ENCODE measurements around the gene TRIM24. TPM values are rescaled to one million over a fixed set of nuclear protein-coding genes. Genes with fewer than 3 reads are reported as not detected.

The TRIM24 gene
- total and polyA plus RNA-seq, 10 of the 15 experiments (the other 5 are each of a cell fraction or from before 2014, with no cell fraction given), result 4.6 to 23.5 (median 13.6) TPM

- no peaks in the 10 kb centered on the region for H4K20me1 ChIP-seq (ENCODE audit: control insufficient read depth, insufficient read depth)
- H3K27ac ChIP-seq (ENCODE audit: control insufficient read depth, insufficient read depth), result no peak overlapping the region
- H3K27me3 ChIP-seq (replicated peaks in 1 of 2; ENCODE audit: control insufficient read depth in 2 of 2, insufficient read depth in 2 of 2, low read length in 1 of 2), result no peaks in the 10 kb centered on the region
- TF ChIP-seq RAD21 (IDR thresholded peaks at IDR 0.05; ENCODE audit: insufficient read depth, low read depth, low read length), result no peak
- SMC1A ChIA-PET (ENCODE audit: uncharacterized antibody, unreplicated experiment), result no interaction called here
- no peaks in the 10 kb centered on the region; a peak in 1 of 4 replicates for H3K36me3 ChIP-seq (ENCODE audit: control insufficient read depth in 2 of 2, insufficient read depth in 2 of 2, low read length in 1 of 2)
- H3K9ac ChIP-seq (ENCODE audit: control insufficient read depth, insufficient read depth, low read length), result no peak overlapping the region
- intact Hi-C loops (cut with micrococcal nuclease; ENCODE audit: unreplicated experiment) (no loop called here), in situ Hi-C loops (cut with MboI) (no loop called here)
- no TSS peak for BruUV-seq (replicated peaks)
- no CpG with 5 or more reads among the region's 1 CpG for WGBS (ENCODE audit: insufficient coverage, insufficient replicate concordance, low lambda C conversion rate, missing lambda C conversion rate)
- H3K4me1 ChIP-seq (ENCODE audit: control insufficient read depth, insufficient read depth, low read length), result no peaks in the 10 kb centered on the region
- CTCF ChIA-PET, result no interaction called here
- POLR2A ChIA-PET, result no interaction called here
- RAD21 ChIA-PET (ENCODE audit: unreplicated experiment), result no interaction called here
- H3K4me2 ChIP-seq (ENCODE audit: control insufficient read depth, insufficient read depth), result no peak overlapping the region
- no peak for ATAC-seq
- no peaks in the 10 kb centered on the region for H3K9me3 ChIP-seq (replicated peaks; ENCODE audit: control insufficient read depth, insufficient read depth, low read length)
- no peak for DNase-seq (ENCODE audit: low read depth, low spot score)
- H3K4me3 ChIP-seq, result no peak overlapping the region
- H2AFZ ChIP-seq (ENCODE audit: control insufficient read depth, low read depth, low read length), result no peak overlapping the region
- H3K79me2 ChIP-seq (ENCODE audit: control insufficient read depth, insufficient read depth, low read length), result no peaks in the 10 kb centered on the region
- FAIRE-seq, result no peak
These were observed 130.1 kb downstream of the TRIM24 start for GRCh38 chr7:138590154-138590553.

DNA sequence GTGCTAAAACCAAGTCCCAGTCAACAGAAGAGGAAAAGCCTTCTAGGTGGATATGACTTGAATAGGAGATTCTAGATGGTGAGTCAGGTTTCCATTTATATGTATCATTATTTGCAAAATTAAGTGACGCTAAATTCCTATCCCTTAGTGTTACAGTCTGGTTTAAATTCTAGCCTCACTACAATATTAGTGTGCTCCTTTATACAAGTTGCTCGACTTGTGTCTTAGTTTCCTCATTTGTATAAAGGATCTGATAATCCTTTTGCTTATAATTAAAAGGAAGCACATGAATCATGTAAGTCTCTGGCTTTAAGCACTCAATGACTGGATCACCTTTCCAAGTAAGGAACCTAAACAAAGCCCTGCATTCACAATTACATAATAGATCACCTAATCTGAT is 135.4 kb downstream of the TRIM24 start:
- Histone ChIP-seq H3K27ac (ENCODE audit: control insufficient read depth, insufficient read depth) (no peak overlapping the region), H3K4me1 (ENCODE audit: control insufficient read depth, insufficient read depth, low read length) (no peaks in the 10 kb centered on the region), H3K27me3 (replicated peaks in 1 of 2; ENCODE audit: control insufficient read depth in 2 of 2, insufficient read depth in 2 of 2, low read length in 1 of 2) (no peaks in the 10 kb centered on the region), H2AFZ (ENCODE audit: control insufficient read depth, low read depth, low read length) (no peak overlapping the region), H3K9ac (ENCODE audit: control insufficient read depth, insufficient read depth, low read length) (no peak overlapping the region), H3K36me3 (ENCODE audit: control insufficient read depth in 2 of 2, insufficient read depth in 2 of 2, low read length in 1 of 2) (no peaks in the 10 kb centered on the region), H4K20me1 (ENCODE audit: control insufficient read depth, insufficient read depth) (no peaks in the 10 kb centered on the region), H3K79me2 (ENCODE audit: control insufficient read depth, insufficient read depth, low read length) (no peaks in the 10 kb centered on the region), H3K9me3 (replicated peaks; ENCODE audit: control insufficient read depth, insufficient read depth, low read length) (no peaks in the 10 kb centered on the region), H3K4me3 (no peak overlapping the region), H3K4me2 (ENCODE audit: control insufficient read depth, insufficient read depth) (no peak overlapping the region)
- no peak for FAIRE-seq
- ChIA-PET RAD21 (ENCODE audit: unreplicated experiment) (interaction anchor here (0.6 kb wide), 1 partner anchor 14 kb away, joined by 3 read pairs; no protein-coding TSS in a partner anchor), POLR2A (no interaction called here), SMC1A (ENCODE audit: uncharacterized antibody, unreplicated experiment) (no interaction called here), CTCF (no interaction called here)
- BruUV-seq (replicated peaks), result no TSS peak
- 79% methylated on average over 2 of the region's 2 CpGs for WGBS (ENCODE audit: insufficient coverage, insufficient replicate concordance, low lambda C conversion rate, missing lambda C conversion rate)
- DNase-seq (ENCODE audit: low read depth, low spot score), result no peak
- TF ChIP-seq SREBF2 (IDR thresholded peaks at IDR 0.05; ENCODE audit: low read length), result no peak
- TF ChIP-seq SUZ12 (IDR thresholded peaks at IDR 0.05; ENCODE audit: unreplicated experiment), result no peak
- TF ChIP-seq SP1 (IDR thresholded peaks at IDR 0.05; ENCODE audit: low read depth, low read length), result no peak
- TF ChIP-seq KDM1A (IDR thresholded peaks at IDR 0.05; ENCODE audit: borderline replicate concordance), result no peak
- no peak for TF ChIP-seq TAF1 (IDR thresholded peaks at IDR 0.05; ENCODE audit: borderline replicate concordance, low read depth, low read length)
- TF ChIP-seq ZNF24 (IDR thresholded peaks at IDR 0.05), result no peak
- TF ChIP-seq, protein P1, sequence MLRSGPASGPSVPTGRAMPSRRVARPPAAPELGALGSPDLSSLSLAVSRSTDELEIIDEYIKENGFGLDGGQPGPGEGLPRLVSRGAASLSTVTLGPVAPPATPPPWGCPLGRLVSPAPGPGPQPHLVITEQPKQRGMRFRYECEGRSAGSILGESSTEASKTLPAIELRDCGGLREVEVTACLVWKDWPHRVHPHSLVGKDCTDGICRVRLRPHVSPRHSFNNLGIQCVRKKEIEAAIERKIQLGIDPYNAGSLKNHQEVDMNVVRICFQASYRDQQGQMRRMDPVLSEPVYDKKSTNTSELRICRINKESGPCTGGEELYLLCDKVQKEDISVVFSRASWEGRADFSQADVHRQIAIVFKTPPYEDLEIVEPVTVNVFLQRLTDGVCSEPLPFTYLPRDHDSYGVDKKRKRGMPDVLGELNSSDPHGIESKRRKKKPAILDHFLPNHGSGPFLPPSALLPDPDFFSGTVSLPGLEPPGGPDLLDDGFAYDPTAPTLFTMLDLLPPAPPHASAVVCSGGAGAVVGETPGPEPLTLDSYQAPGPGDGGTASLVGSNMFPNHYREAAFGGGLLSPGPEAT (IDR thresholded peaks at IDR 0.05; ENCODE audit: low read depth), result no peak
- no peak for TF ChIP-seq CBFB (IDR thresholded peaks at IDR 0.05; ENCODE audit: low read depth)
- intact Hi-C loops (cut with micrococcal nuclease; ENCODE audit: unreplicated experiment) (no loop called here), in situ Hi-C loops (cut with MboI) (no loop called here)
- ATAC-seq, result no peak

All from GM12878 (cell line).